Liver (tissue), 3 donors: ENCODE data around the gene KRT9.

ENCODE experiments used
- EGR1 ChIP-seq, 2 donors: IDR thresholded peaks; 2 replicates each; pipeline ENCODE4 v1.6.1; 2016 to 2018; ENCODE audit warnings: antibody characterized with exemption in 2 of 2, low read depth in 2 of 2
- FOXA1 ChIP-seq: IDR thresholded peaks from 2 replicates; pipeline ENCODE4 v1.6.1; 2016; ENCODE audit warnings: antibody characterized with exemption
- HNF4G ChIP-seq: IDR thresholded peaks from 2 replicates; pipeline ENCODE4 v1.6.1; 2016; ENCODE audit warnings: antibody characterized with exemption
- JUND ChIP-seq, 2 donors: IDR thresholded peaks; 2 replicates each; pipeline ENCODE4 v1.6.1; 2016; ENCODE audit warnings: antibody characterized with exemption in 2 of 2
- NR2F2 ChIP-seq: IDR thresholded peaks from 2 replicates; pipeline ENCODE4 v1.6.1; 2016; ENCODE audit warnings: antibody characterized with exemption
- RAD21 ChIP-seq, 2 donors: IDR thresholded peaks; 2 replicates each; pipeline ENCODE4 v1.6.1; 2016; ENCODE audit warnings: antibody characterized with exemption in 2 of 2, mild to moderate bottlenecking in 2 of 2
- SP1 ChIP-seq: IDR thresholded peaks from 2 replicates; pipeline ENCODE4 v1.6.1; 2018; ENCODE audit warnings: antibody characterized with exemption, mild to moderate bottlenecking
- TAF1 ChIP-seq: conservative IDR thresholded peaks from 2 replicates; pipeline ENCODE4 v1.6.1; 2016; ENCODE audit warnings: antibody characterized with exemption, mild to moderate bottlenecking
- YY1 ChIP-seq: IDR thresholded peaks from 2 replicates; pipeline ENCODE4 v1.6.1; 2016; ENCODE audit warnings: antibody characterized with exemption, mild to moderate bottlenecking
- TF ChIP-seq, protein P1 (sequence below): fragments of 150-350 bp; IDR thresholded peaks from 2 replicates; pipeline ENCODE4 v1.5.1; 2017; ENCODE audit warnings: improper control_type of control experiment, low read depth, low read length; ENCODE audit not compliant: missing input control
- TF ChIP-seq, protein P2 (sequence below): IDR thresholded peaks from 2 replicates; pipeline ENCODE4 v1.6.1; 2016; ENCODE audit warnings: antibody characterized with exemption
- TF ChIP-seq, protein P3 (sequence below): IDR thresholded peaks from 2 replicates; pipeline ENCODE4 v1.6.1; 2016; ENCODE audit warnings: antibody characterized with exemption
- TF ChIP-seq, protein P4 (sequence below): IDR thresholded peaks from 2 replicates; pipeline ENCODE4 v1.6.1; 2016; ENCODE audit warnings: antibody characterized with exemption, mild to moderate bottlenecking
- TF ChIP-seq, protein P5 (sequence below): IDR thresholded peaks from 2 replicates; pipeline ENCODE4 v1.6.1; 2016; ENCODE audit warnings: antibody characterized with exemption
- donor health status: healthy.
- donor health status: healthy.

- TF ChIP-seq, protein P1, sequence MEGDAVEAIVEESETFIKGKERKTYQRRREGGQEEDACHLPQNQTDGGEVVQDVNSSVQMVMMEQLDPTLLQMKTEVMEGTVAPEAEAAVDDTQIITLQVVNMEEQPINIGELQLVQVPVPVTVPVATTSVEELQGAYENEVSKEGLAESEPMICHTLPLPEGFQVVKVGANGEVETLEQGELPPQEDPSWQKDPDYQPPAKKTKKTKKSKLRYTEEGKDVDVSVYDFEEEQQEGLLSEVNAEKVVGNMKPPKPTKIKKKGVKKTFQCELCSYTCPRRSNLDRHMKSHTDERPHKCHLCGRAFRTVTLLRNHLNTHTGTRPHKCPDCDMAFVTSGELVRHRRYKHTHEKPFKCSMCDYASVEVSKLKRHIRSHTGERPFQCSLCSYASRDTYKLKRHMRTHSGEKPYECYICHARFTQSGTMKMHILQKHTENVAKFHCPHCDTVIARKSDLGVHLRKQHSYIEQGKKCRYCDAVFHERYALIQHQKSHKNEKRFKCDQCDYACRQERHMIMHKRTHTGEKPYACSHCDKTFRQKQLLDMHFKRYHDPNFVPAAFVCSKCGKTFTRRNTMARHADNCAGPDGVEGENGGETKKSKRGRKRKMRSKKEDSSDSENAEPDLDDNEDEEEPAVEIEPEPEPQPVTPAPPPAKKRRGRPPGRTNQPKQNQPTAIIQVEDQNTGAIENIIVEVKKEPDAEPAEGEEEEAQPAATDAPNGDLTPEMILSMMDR: no peak
- TF ChIP-seq, protein P2, sequence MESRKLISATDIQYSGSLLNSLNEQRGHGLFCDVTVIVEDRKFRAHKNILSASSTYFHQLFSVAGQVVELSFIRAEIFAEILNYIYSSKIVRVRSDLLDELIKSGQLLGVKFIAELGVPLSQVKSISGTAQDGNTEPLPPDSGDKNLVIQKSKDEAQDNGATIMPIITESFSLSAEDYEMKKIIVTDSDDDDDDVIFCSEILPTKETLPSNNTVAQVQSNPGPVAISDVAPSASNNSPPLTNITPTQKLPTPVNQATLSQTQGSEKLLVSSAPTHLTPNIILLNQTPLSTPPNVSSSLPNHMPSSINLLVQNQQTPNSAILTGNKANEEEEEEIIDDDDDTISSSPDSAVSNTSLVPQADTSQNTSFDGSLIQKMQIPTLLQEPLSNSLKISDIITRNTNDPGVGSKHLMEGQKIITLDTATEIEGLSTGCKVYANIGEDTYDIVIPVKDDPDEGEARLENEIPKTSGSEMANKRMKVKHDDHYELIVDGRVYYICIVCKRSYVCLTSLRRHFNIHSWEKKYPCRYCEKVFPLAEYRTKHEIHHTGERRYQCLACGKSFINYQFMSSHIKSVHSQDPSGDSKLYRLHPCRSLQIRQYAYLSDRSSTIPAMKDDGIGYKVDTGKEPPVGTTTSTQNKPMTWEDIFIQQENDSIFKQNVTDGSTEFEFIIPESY: no peak
- TF ChIP-seq, protein P3, sequence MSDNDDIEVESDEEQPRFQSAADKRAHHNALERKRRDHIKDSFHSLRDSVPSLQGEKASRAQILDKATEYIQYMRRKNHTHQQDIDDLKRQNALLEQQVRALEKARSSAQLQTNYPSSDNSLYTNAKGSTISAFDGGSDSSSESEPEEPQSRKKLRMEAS: no peak
- TF ChIP-seq, protein P4, sequence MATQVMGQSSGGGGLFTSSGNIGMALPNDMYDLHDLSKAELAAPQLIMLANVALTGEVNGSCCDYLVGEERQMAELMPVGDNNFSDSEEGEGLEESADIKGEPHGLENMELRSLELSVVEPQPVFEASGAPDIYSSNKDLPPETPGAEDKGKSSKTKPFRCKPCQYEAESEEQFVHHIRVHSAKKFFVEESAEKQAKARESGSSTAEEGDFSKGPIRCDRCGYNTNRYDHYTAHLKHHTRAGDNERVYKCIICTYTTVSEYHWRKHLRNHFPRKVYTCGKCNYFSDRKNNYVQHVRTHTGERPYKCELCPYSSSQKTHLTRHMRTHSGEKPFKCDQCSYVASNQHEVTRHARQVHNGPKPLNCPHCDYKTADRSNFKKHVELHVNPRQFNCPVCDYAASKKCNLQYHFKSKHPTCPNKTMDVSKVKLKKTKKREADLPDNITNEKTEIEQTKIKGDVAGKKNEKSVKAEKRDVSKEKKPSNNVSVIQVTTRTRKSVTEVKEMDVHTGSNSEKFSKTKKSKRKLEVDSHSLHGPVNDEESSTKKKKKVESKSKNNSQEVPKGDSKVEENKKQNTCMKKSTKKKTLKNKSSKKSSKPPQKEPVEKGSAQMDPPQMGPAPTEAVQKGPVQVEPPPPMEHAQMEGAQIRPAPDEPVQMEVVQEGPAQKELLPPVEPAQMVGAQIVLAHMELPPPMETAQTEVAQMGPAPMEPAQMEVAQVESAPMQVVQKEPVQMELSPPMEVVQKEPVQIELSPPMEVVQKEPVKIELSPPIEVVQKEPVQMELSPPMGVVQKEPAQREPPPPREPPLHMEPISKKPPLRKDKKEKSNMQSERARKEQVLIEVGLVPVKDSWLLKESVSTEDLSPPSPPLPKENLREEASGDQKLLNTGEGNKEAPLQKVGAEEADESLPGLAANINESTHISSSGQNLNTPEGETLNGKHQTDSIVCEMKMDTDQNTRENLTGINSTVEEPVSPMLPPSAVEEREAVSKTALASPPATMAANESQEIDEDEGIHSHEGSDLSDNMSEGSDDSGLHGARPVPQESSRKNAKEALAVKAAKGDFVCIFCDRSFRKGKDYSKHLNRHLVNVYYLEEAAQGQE: no peak
- TF ChIP-seq YY1 (no peak), JUND (IDR thresholded peaks at IDR 0.05) (no peak), TAF1 (no peak), RAD21 (IDR thresholded peaks at IDR 0.05) (no peak), NR2F2 (no peak), SP1 (no peak), EGR1 (IDR thresholded peaks at IDR 0.05; ENCODE audit: low read depth in 2 of 2) (no peak), FOXA1 (no peak), HNF4G (no peak)
- TF ChIP-seq, protein P5, sequence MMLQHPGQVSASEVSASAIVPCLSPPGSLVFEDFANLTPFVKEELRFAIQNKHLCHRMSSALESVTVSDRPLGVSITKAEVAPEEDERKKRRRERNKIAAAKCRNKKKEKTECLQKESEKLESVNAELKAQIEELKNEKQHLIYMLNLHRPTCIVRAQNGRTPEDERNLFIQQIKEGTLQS: no peak
Observed at GRCh38 chr17:41546819-41547218, 25.0 kb downstream of the KRT9 start.
